Keratinocyte (primary cell): ENCODE results near the gene SEC16A. TPM values are rescaled to one million over a fixed set of nuclear protein-coding genes. Genes with fewer than 3 reads are reported as not detected.

Experiments
- DNase-seq: peaks from one replicate; pipeline ENCODE4 v3.0.0-alpha.2; 2011; ENCODE audit warnings: low read depth, missing footprints, low spot score
- FAIRE-seq: peaks from 2 replicates; lab custom pipeline; 2011; peaks lifted over from hg19 to GRCh38; lab: Jason Lieb, UNC
- H2AFZ ChIP-seq: 2 replicates; pipeline ENCODE4 v1.6.0; 2012; ENCODE audit warnings: low read length, control low read depth, inconsistent platforms; ENCODE audit not compliant: control insufficient read depth
- H3K27ac ChIP-seq: 2 replicates; pipeline ENCODE4 v1.5.1; 2011; ENCODE audit warnings: low read length; ENCODE audit not compliant: control insufficient read depth, insufficient read depth
- H3K27me3 ChIP-seq: 3 replicates; pipeline ENCODE4 v1.6.0; 2011; ENCODE audit warnings: low read length; ENCODE audit not compliant: control insufficient read depth, insufficient read depth; ENCODE audit errors: extremely low read depth
- H3K36me3 ChIP-seq, 2 experiments: 2 replicates in 1 of 2; 3 replicates in 1 of 2; pipeline ENCODE4 v1.5.1; 2011; ENCODE audit warnings: low read length in 2 of 2, mild to moderate bottlenecking in 1 of 2; ENCODE audit not compliant: control insufficient read depth in 2 of 2, insufficient read depth in 2 of 2; ENCODE audit errors: extremely low read depth in 1 of 2
- H3K4me1 ChIP-seq: 3 replicates; pipeline ENCODE4 v1.5.1; 2011; ENCODE audit warnings: low read length; ENCODE audit not compliant: control insufficient read depth, insufficient read depth; ENCODE audit errors: extremely low read depth
- H3K4me2 ChIP-seq: 3 replicates; pipeline ENCODE4 v1.6.0; 2011; ENCODE audit warnings: low read depth, low read length; ENCODE audit not compliant: control insufficient read depth, insufficient read depth; ENCODE audit errors: extremely low read depth
- H3K4me3 ChIP-seq, 3 experiments: fragments of 200-600 bp in 1 of 3; sonication (generic) in 1 of 3; 2 replicates in 2 of 3; 3 replicates in 1 of 3; pipeline ENCODE4 v1.5.1; 2011 to 2016; ENCODE audit warnings: low read length in 3 of 3, mild to moderate bottlenecking in 3 of 3, control low read depth in 2 of 3, inconsistent platforms in 1 of 3, low read depth in 1 of 3, mixed read lengths in 1 of 3, mixed run types in 1 of 3, moderate library complexity in 1 of 3; ENCODE audit not compliant: control insufficient read depth in 2 of 3, insufficient read depth in 2 of 3; ENCODE audit errors: extremely low read depth in 1 of 3
- H3K79me2 ChIP-seq: 2 replicates; pipeline ENCODE4 v1.6.0; 2012; ENCODE audit warnings: low read length; ENCODE audit not compliant: control insufficient read depth, insufficient read depth
- H3K9ac ChIP-seq: 3 replicates; pipeline ENCODE4 v1.6.0; 2011; ENCODE audit warnings: low read length; ENCODE audit not compliant: control insufficient read depth, insufficient read depth; ENCODE audit errors: extremely low read depth
- H3K9me1 ChIP-seq: 3 replicates; pipeline ENCODE4 v1.6.0; 2011; ENCODE audit warnings: low read length; ENCODE audit not compliant: control insufficient read depth, insufficient read depth; ENCODE audit errors: extremely low read depth
- H3K9me3 ChIP-seq: 2 replicates; pipeline ENCODE4 v1.5.1; 2012; ENCODE audit warnings: low read depth, low read length; ENCODE audit not compliant: control insufficient read depth
- H4K20me1 ChIP-seq: 3 replicates; pipeline ENCODE4 v1.6.0; 2011; ENCODE audit warnings: low read length; ENCODE audit not compliant: control insufficient read depth, insufficient read depth; ENCODE audit errors: extremely low read depth
- EZH2 ChIP-seq: IDR thresholded peaks from one replicate; pipeline ENCODE4 v1.6.1; 2012; ENCODE audit warnings: inconsistent platforms, mild to moderate bottlenecking, low read length, moderate library complexity
- dilution Hi-C: fragments of 300-500 bp; cut with MboI; formaldehyde crosslinking; loops from one replicate; pipeline ENCODE4 v1.7.0; 2020; ENCODE audit warnings: low sequenced_read_pairs; ENCODE audit not compliant: extremely low pct_ligation_motif_present
- polyA plus RNA-seq, 5 experiments: library from polyadenylated mRNA; depleted of rRNA in 3 of 5; stranded (reverse) in 3 of 5; stranded (forward) in 1 of 5; unstranded in 1 of 5; fragments of >200 nt; gene quantifications; 1 replicate in 1 of 5; 2 replicates in 3 of 5; 3 replicates in 1 of 5; pipeline versions ENCODE4 v1.2.1 to v1.2.3, GENCODE V29; 2011 to 2012; ENCODE audit warnings: missing spikeins in 2 of 5, low read depth in 1 of 5, low replicate concordance in 1 of 5
- TF ChIP-seq, protein P1 (sequence below), 3 experiments: IDR thresholded peaks in 1 of 3; conservative IDR thresholded peaks in 1 of 3; optimal IDR thresholded peaks in 1 of 3; 2 replicates in 2 of 3; 3 replicates in 1 of 3; pipeline versions ENCODE3 to v1.5.1; 2011; ENCODE audit warnings: low read length in 3 of 3, mild to moderate bottlenecking in 3 of 3, moderate library complexity in 2 of 3, control low read depth in 1 of 3, inconsistent platforms in 1 of 3; ENCODE audit not compliant: insufficient read depth in 2 of 3; ENCODE audit errors: extremely low read depth in 1 of 3

SEC16A gene
- polyA plus RNA-seq, 1 donor (not counting 4 experiments of a cell fraction or from before 2014, with no cell fraction given): 15.8 TPM

DNA sequence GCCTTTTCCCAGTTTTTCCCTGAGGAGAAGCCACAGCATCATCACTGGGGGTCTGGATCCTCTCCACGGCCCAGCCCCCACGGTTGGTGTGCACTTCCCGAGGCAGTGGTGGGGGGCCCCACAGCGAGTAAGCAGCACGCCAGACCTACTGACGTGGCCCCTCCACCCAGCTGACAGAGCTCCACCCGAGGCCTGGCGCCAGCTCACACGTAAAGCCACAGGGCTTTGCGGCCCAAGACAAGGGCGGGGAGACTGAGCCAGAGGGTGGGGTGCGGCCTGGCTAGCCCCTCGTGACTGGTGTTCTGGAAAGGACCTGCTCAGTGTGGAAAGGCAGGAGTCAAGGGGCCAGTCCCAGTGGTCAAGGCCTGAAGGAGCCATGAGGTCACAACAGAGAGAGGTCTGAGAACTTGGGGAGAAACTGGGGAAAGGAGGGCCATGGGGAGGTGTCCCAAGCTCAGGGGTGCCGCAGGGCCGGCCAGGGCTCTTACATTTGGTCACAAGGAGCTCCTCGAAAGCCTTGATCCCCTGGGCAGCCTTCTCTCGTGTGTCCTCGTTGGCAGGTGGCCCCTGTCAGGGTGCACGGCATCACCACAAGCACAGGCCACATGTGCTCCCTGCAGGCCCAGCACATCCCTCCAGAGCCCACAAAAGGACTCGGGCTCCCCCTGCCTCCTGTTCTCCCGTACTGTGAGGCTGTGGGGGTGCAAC lies 88.4 kb downstream of the SEC16A start:
- H3K4me2 ChIP-seq: no peak overlapping the region
- peaks cover 5% of the 10 kb centered on the region for H4K20me1 ChIP-seq
- H3K27me3 ChIP-seq: no peaks in the 10 kb centered on the region
- H3K79me2 ChIP-seq: peaks cover 32% of the 10 kb centered on the region
- TF ChIP-seq, protein P1, sequence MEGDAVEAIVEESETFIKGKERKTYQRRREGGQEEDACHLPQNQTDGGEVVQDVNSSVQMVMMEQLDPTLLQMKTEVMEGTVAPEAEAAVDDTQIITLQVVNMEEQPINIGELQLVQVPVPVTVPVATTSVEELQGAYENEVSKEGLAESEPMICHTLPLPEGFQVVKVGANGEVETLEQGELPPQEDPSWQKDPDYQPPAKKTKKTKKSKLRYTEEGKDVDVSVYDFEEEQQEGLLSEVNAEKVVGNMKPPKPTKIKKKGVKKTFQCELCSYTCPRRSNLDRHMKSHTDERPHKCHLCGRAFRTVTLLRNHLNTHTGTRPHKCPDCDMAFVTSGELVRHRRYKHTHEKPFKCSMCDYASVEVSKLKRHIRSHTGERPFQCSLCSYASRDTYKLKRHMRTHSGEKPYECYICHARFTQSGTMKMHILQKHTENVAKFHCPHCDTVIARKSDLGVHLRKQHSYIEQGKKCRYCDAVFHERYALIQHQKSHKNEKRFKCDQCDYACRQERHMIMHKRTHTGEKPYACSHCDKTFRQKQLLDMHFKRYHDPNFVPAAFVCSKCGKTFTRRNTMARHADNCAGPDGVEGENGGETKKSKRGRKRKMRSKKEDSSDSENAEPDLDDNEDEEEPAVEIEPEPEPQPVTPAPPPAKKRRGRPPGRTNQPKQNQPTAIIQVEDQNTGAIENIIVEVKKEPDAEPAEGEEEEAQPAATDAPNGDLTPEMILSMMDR (optimal IDR thresholded peaks at IDR 0.05 in 1 of 3, IDR thresholded peaks at IDR 0.05 in 1 of 3, conservative IDR thresholded peaks at IDR 0.05 in 1 of 3; ENCODE audit: extremely low read depth in 1 of 3, insufficient read depth in 2 of 3, low read length in 3 of 3): no peak
- TF ChIP-seq EZH2: no peak
- FAIRE-seq: no peak
- dilution Hi-C loops: no loop called here
- no peak overlapping the region for H2AFZ ChIP-seq
- peaks cover 59% of the 10 kb centered on the region in 2 experiments for H3K36me3 ChIP-seq
- peaks cover 8% of the 10 kb centered on the region for H3K4me1 ChIP-seq
- no peak overlapping the region for H3K9ac ChIP-seq
- H3K4me3 ChIP-seq: no peak overlapping the region
- H3K9me1 ChIP-seq: peaks cover 4% of the 10 kb centered on the region
- H3K9me3 ChIP-seq: no peaks in the 10 kb centered on the region
- no peak overlapping the region for H3K27ac ChIP-seq
- DNase-seq: no peak

DNA sequence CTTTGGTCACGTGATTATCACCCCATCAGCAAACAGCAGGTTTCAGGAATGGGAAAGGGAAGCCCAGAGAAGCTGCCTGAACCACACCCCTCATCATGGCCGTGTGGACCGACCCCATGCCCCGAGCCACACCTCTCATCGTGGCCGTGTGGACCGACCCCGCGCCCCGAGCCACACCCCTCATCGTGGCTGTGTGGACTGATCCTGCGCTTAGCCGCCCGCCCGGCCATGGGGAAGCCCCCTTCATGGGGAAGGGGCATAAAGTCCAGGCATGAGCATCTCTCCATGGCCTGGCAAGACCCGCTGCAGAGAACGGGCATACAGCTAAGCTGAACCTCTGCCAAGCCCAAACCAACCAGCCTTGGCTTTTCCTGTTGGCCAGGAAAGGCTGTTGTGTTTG lies 89.3 kb downstream of the SEC16A start:
- peaks cover 22% of the 10 kb centered on the region for H3K79me2 ChIP-seq
- H3K9me1 ChIP-seq: peaks cover under 1% of the 10 kb centered on the region
- H3K27me3 ChIP-seq: no peaks in the 10 kb centered on the region
- H3K4me3 ChIP-seq: no peak overlapping the region
- peaks cover under 1% of the 10 kb centered on the region for H4K20me1 ChIP-seq
- DNase-seq: no peak
- dilution Hi-C loops: no loop called here
- H3K4me1 ChIP-seq: peaks cover 3% of the 10 kb centered on the region
- H3K27ac ChIP-seq: no peak overlapping the region
- TF ChIP-seq EZH2: no peak
- TF ChIP-seq, protein P1 (optimal IDR thresholded peaks at IDR 0.05 in 1 of 3, IDR thresholded peaks at IDR 0.05 in 1 of 3, conservative IDR thresholded peaks at IDR 0.05 in 1 of 3; ENCODE audit: extremely low read depth in 1 of 3, insufficient read depth in 2 of 3, low read length in 3 of 3): no peak
- no peak for FAIRE-seq
- H3K36me3 ChIP-seq: peaks cover 57 to 63% of the 10 kb centered on the region in 2 experiments
- H3K9me3 ChIP-seq: no peaks in the 10 kb centered on the region
- no peak overlapping the region for H3K9ac ChIP-seq
- H3K4me2 ChIP-seq: no peak overlapping the region
- no peak overlapping the region for H2AFZ ChIP-seq
